Fibroblast of villous mesenchyme (primary cell): Measurements from ENCODE around the gene ARAP2. TPM values are rescaled to one million over a fixed set of nuclear protein-coding genes. Genes with fewer than 3 reads are reported as not detected.
A peak's percentile ranks its signal among the peaks of the same experiment; 100 is the strongest.

Experiments
- DNase-seq: peaks from one replicate; pipeline ENCODE4 v3.0.0-alpha.2; 2010; ENCODE audit warnings: low read depth
- H3K4me3 ChIP-seq: 2 replicates; pipeline ENCODE4 v1.5.1; 2011; ENCODE audit warnings: low read depth, mild to moderate bottlenecking, low read length
- total RNA-seq: library from RNA; depleted of rRNA; stranded (reverse); fragments of >200 nt; gene quantifications from 2 replicates; pipeline ENCODE4 v1.2.3, GENCODE V29; 2012
- TF ChIP-seq, protein P1 (sequence below): IDR thresholded peaks from 2 replicates; pipeline ENCODE4 v1.5.1; 2012; ENCODE audit warnings: low read depth, mild to moderate bottlenecking, low read length; ENCODE audit not compliant: insufficient read depth

The ARAP2 gene
- total RNA-seq, 1 donor, result 11.2 TPM

DNA sequence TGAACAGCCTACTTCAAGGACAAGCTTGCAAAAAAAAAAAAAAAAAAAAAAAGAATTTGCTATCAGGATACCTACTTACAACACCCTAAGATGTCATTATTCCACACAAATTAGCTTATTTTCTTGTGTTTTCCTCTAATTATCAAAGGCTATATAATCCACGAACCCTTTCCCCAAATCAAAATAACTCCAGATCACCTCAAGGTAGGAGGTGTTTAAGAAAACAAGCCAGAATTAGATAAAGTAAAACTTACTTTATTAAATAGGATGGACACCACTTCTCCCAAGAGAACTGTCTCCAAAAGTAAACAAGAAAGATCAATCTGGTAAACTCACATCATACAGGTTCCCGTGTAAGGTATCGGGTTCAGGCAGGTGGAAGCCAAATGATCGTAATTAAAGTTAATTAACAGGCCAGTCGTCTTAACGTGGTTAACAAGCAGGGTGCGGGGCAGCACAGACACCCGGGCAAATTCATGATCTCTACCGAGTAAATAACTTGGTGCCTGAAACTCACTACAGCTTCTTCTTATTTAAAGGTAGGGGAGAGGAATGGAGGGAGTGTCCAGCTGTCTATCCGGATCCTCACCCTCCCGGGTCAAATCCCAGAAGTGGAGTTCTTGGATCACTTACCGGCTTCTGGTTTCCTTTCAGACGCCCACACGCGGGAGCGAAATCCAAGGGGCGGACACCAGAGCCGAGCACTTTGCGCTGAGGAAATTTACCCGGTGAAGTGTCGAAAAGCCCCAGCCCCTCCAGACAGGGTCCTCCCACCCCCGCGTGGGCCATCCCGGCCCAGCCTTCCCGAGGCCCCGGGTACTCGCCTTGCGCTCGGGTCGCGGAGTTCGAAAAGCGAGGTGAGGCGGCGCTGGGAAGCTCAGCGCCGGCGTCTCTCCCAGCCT lies 708 bp downstream of the ARAP2 start:
- TF ChIP-seq, protein P1, sequence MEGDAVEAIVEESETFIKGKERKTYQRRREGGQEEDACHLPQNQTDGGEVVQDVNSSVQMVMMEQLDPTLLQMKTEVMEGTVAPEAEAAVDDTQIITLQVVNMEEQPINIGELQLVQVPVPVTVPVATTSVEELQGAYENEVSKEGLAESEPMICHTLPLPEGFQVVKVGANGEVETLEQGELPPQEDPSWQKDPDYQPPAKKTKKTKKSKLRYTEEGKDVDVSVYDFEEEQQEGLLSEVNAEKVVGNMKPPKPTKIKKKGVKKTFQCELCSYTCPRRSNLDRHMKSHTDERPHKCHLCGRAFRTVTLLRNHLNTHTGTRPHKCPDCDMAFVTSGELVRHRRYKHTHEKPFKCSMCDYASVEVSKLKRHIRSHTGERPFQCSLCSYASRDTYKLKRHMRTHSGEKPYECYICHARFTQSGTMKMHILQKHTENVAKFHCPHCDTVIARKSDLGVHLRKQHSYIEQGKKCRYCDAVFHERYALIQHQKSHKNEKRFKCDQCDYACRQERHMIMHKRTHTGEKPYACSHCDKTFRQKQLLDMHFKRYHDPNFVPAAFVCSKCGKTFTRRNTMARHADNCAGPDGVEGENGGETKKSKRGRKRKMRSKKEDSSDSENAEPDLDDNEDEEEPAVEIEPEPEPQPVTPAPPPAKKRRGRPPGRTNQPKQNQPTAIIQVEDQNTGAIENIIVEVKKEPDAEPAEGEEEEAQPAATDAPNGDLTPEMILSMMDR, result no peak
- peak overlapping the region; percentile 54 for H3K4me3 ChIP-seq
- peak; percentile 9 for DNase-seq

DNA sequence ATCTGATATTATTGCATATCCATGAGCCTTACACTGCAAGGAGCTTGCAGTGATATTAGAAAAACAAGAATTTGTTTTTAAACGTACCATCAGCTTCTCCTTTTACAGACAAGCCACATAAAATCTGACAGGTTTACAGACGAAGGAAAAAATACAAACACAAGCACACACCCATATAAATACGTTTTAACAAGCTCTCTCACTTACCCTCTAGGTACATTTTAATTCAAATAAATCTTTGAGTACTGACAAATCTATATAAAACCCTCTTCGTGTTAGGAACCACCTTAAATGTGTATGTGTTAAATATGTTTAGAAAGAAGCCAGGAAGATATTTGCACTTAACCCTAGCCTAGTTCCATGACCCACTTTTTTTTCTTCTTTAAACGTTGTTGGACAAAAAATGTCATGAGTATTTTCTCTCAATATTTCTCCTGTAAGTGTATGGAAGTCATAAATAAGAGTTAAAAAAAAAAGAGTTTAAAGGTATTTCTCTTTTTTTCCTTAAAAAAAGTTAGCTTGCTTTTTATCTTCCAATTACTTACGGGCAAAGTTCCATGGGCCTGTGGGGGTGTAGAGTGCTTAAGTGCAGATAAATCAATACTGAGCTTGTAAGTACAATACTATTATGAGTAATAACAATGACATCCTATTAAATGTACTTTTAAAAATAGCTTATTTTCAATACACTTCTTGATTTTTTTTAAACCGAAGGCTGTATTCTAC lies 1.5 kb downstream of the ARAP2 start:
- DNase-seq, result peak; percentile 5

DNA sequence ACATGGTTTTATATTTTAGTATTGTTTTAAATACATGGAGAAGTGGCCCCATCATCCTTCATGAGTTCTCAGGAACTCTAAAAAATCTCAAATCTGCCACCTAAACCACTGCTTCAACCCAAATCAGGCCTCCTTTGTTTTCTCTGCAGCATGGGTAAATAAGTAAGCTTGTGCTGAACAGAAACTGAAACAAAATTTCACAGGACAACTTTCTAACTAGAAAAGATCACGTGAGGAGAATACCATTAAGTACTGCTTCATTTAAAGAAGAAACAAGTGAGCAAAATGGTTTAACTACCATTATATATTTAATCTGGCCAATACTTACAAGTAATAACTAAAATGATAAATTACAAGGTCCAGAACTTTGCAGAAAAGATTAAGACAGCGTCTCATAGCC lies 2.5 kb downstream of the ARAP2 start:
- peak overlapping the region; percentile 2 for H3K4me3 ChIP-seq
- TF ChIP-seq, protein P1, result no peak
- DNase-seq, result peak; percentile 17

More for the DNA sequence above, 1.5 kb downstream of the ARAP2 start:
- H3K4me3 ChIP-seq, result no peak overlapping the region
- TF ChIP-seq, protein P1, result no peak

DNA sequence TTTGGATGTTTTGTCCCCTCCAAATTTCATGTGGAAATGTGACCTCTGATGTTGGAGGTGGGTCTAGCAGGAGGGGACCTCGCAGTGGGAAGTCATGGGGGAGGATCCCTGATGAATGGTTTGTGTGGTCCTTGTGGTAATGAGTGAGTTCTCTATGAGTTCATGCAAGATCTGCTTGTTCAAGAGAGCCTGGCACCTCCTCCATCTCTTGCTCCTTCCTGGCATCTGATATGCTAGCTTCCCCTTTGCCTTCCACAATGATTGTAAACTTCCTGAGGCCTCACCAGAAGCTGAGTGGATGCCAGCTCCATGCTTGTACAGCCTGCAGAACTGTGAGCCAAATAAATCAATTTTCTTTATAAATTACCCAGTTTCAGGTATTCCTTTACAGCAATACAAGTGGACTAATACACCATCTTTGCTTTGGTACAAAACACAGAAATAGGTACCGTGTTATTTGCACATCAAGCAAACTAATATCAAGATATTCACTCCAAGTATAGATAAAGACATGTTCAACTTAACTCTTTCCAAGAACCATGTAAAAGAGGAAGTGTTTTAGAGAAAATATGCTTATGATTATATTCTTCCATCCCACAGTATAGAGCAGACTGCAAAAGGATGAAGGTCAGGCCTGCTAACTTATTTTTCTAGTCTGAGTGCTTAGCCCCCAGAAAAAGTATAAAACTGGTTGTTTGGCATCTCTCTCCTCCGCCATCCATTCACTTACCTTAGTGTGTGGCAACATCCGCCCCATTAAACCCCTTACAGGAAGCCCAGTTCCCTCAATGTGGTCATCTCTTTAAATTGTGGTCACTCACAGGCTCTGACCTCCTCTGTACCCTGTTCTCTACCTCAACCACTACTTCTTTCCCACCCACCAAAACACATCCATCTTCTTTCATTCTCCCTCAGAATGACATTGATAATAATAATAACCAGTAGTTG lies 6.7 kb downstream of the ARAP2 start:
- TF ChIP-seq, protein P1, result no peak
- no peak for DNase-seq
- no peak overlapping the region for H3K4me3 ChIP-seq

DNA sequence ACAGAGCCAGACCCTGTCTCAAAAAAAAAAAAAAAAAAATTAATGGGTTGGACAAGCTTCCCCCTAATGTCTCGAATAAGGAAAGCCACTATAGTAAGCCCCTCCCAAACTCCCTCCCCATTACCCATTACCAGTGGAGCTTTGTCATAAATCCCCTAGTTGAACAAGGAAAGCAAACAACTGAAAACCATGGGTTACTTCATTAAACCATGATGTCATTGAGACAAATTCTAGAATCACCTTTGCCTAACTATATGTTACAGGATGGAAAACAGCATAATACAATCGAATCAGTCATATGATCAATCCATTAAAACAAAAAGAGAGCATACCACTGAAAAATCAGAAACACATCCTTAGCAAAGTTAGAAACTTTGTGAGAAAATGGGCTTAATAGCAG lies 8.2 kb downstream of the ARAP2 start:
- H3K4me3 ChIP-seq, result no peak overlapping the region
- TF ChIP-seq, protein P1, result no peak
- DNase-seq, result no peak

DNA sequence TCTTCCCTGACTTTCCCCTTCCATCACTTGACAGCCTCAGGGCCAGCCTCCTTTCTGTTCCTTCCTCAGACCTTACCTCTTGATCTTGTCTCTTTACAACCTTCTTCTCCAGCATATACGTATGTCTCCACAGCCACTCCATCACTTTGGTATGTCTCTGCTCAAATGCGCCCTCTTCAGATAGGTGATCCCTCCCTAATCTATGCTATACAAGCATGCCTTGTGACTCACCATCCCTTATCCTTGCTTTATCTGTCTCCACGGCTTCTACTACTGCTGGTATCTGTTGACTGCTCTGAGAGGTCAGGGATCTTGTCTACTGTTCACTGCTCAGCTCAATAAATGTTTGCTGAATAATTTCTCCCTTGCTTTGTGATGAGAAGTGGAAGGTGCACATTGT lies 9.0 kb downstream of the ARAP2 start:
- H3K4me3 ChIP-seq, result no peak overlapping the region
- DNase-seq, result no peak
- TF ChIP-seq, protein P1, result no peak
